Body of pancreas (tissue), 4 donors: ENCODE data around the gene ZNF74.

Experiments
- POLR2A ChIP-seq, 3 donors: fragments of 450-650 bp; IDR thresholded peaks; one replicate each; pipeline ENCODE4 v1.6.1; 2016; ENCODE audit warnings: antibody characterized with exemption in 3 of 3, mild to moderate bottlenecking in 2 of 3
- TF ChIP-seq, protein P1 (sequence below), 7 experiments: fragments of 450-650 bp in 4 of 7; fragments of 200-600 bp in 3 of 7; sonication (generic) in 3 of 7; IDR thresholded peaks; one replicate each; pipeline ENCODE4 v1.5.1; 2016 to 2019; ENCODE audit warnings: antibody characterized with exemption in 7 of 7

DNA sequence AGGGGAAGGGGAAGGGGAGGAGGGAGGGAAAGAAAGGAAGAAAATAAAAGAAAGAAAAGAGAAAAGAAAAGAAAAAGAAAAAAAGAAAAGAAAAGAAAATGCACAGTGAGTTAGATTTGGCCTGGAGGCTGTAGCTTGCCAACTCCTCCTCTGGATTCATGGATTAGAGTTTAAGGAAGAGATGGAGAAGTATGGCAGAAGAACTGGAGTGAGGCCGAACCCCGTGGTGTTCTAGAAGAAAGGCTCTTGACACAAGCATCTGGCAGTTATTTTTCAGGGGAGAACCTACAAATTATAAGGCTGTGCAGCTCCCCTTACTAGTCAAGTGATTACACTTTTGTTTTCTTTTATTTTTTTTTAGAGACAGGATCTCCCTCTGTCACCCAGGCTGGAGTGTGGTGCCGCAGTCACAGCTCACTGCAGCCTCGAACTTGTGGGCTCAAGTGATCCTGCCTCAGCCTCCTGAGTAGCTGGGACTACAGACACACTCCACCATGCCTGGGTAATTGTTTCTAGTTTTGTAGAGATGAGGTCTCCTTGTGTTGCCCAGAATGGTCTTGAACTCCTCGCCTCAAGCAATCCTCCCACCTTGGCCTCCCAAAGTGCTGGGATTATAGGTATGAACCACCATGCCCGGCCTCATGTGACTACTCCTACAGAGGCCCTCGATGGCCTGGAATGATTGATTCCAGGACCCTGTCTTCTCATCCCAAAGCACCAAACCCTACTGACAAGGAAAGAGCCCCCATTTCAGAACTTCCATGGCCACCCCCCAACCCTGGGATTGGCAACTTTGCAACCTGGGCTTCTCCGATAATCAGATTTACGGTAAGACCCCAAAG, 19.5 kb downstream of the ZNF74 start:
- TF ChIP-seq, protein P1, sequence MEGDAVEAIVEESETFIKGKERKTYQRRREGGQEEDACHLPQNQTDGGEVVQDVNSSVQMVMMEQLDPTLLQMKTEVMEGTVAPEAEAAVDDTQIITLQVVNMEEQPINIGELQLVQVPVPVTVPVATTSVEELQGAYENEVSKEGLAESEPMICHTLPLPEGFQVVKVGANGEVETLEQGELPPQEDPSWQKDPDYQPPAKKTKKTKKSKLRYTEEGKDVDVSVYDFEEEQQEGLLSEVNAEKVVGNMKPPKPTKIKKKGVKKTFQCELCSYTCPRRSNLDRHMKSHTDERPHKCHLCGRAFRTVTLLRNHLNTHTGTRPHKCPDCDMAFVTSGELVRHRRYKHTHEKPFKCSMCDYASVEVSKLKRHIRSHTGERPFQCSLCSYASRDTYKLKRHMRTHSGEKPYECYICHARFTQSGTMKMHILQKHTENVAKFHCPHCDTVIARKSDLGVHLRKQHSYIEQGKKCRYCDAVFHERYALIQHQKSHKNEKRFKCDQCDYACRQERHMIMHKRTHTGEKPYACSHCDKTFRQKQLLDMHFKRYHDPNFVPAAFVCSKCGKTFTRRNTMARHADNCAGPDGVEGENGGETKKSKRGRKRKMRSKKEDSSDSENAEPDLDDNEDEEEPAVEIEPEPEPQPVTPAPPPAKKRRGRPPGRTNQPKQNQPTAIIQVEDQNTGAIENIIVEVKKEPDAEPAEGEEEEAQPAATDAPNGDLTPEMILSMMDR (IDR thresholded peaks at IDR 0.05): no peak
- no peak for TF ChIP-seq POLR2A (IDR thresholded peaks at IDR 0.05)
